ENCODE data around the gene STARD9.
"Not testable (repeated sequence)": the region's sequence is repeated elsewhere in the genome, so short reads cannot be mapped to it uniquely, and the experiment has no call there.

Gene STARD9

GRCh38 chr15:42732095-42732827 lies 156.9 kb downstream of the STARD9 start:
- DNase-seq: no peak

GRCh38 chr15:42733027-42733426 lies 157.6 kb downstream of the STARD9 start:
- DNase-seq: no peak

GRCh38 chr15:42734076-42734672 lies 158.8 kb downstream of the STARD9 start:
- DNase-seq: no peak

- no peak for DNase-seq
Observed at GRCh38 chr15:42735382-42736165, 160.2 kb downstream of the STARD9 start.

- no peak for DNase-seq
Observed at GRCh38 chr15:42736178-42736792, 160.9 kb downstream of the STARD9 start.

- DNase-seq: peak; percentile 40
Observed at GRCh38 chr15:42736793-42737528, 161.6 kb downstream of the STARD9 start, which contains the start of gene CDAN1. CDAN1 (minus strand) TSS chr15:42737128; CDS start chr15:42737102, 26 bp downstream.

- DNase-seq: peak; percentile 11 to 42
Observed at GRCh38 chr15:42737529-42738328, 162.3 kb downstream of the STARD9 start.

- DNase-seq: no peak
Observed at GRCh38 chr15:42741710-42742109, 166.3 kb downstream of the STARD9 start.

GRCh38 chr15:42742149-42742548 lies 166.7 kb downstream of the STARD9 start:
- no peak for DNase-seq

GRCh38 chr15:42744195-42744594 lies 168.8 kb downstream of the STARD9 start:
- DNase-seq: no peak

- DNase-seq: no peak
Observed at GRCh38 chr15:42749266-42749665, 173.9 kb downstream of the STARD9 start.

- DNase-seq: no peak
Observed at GRCh38 chr15:42750306-42750705, 174.9 kb downstream of the STARD9 start.

GRCh38 chr15:42759093-42759492 lies 183.7 kb downstream of the STARD9 start:
- no peak for DNase-seq

- DNase-seq: no peak
Observed at GRCh38 chr15:42760759-42761158, 185.4 kb downstream of the STARD9 start.

- DNase-seq: not testable (repeated sequence)
Observed at GRCh38 chr15:42761813-42762212, 186.4 kb downstream of the STARD9 start.

- DNase-seq: not testable (repeated sequence)
Observed at GRCh38 chr15:42764154-42764731, 188.8 kb downstream of the STARD9 start.

- DNase-seq: not testable (repeated sequence)
Observed at GRCh38 chr15:42766109-42766508, 190.7 kb downstream of the STARD9 start.

Data from Kasumi-1 (cell line).